Cardiac fibroblast (primary cell): ENCODE measurements around the gene MPND.

Experiments
- DNase-seq, 2 donors: peaks; one replicate each; pipeline versions ENCODE4 v3.0.0 to v3.0.0-alpha.2; 2010; ENCODE audit warnings: low read depth in 2 of 2
- H3K4me3 ChIP-seq, 2 donors: replicated peaks in 1 of 2; 1 replicate in 1 of 2; 2 replicates in 1 of 2; pipeline ENCODE4 v1.5.1; 2011; ENCODE audit warnings: low read depth in 2 of 2, low read length in 2 of 2, mild to moderate bottlenecking in 2 of 2, moderate library complexity in 1 of 2
- TF ChIP-seq, protein P1 (sequence below): IDR thresholded peaks from one replicate; pipeline ENCODE4 v1.5.1; 2011; ENCODE audit warnings: low read depth, mild to moderate bottlenecking, low read length, inconsistent platforms

Gene MPND

DNA sequence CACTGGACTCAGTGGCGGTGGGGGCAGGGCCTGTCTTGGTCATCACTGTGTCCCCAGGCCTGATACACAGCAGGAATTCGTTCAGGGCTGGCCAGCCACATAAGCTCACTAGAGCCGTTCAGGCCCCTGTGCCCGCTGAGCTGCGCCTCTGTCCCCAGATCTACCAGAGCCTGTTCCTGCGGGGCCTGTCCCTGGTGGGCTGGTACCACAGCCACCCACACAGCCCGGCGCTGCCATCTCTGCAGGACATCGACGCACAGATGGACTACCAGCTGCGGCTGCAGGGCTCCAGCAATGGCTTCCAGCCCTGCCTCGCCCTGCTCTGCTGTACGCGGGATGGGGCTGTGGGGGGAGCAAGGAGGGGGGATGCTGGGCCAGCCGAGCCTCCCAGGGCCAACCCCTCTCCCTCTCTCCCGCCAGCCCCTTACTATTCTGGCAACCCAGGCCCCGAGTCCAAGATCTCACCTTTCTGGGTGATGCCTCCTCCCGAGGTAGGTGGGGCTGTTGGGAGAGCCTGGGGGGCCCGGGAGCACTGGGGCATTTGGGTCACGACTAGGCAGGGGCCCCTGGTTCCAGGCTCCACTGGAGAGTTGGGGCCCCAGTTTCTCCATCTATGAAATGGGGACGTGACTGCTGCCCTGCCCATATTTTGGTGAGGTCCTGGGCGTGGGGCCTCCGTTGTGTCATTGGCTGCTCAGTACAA, 13.9 kb downstream of the MPND start:
- TF ChIP-seq, protein P1, sequence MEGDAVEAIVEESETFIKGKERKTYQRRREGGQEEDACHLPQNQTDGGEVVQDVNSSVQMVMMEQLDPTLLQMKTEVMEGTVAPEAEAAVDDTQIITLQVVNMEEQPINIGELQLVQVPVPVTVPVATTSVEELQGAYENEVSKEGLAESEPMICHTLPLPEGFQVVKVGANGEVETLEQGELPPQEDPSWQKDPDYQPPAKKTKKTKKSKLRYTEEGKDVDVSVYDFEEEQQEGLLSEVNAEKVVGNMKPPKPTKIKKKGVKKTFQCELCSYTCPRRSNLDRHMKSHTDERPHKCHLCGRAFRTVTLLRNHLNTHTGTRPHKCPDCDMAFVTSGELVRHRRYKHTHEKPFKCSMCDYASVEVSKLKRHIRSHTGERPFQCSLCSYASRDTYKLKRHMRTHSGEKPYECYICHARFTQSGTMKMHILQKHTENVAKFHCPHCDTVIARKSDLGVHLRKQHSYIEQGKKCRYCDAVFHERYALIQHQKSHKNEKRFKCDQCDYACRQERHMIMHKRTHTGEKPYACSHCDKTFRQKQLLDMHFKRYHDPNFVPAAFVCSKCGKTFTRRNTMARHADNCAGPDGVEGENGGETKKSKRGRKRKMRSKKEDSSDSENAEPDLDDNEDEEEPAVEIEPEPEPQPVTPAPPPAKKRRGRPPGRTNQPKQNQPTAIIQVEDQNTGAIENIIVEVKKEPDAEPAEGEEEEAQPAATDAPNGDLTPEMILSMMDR = no peak
- H3K4me3 ChIP-seq = no peak overlapping the region
- DNase-seq = no peak

DNA sequence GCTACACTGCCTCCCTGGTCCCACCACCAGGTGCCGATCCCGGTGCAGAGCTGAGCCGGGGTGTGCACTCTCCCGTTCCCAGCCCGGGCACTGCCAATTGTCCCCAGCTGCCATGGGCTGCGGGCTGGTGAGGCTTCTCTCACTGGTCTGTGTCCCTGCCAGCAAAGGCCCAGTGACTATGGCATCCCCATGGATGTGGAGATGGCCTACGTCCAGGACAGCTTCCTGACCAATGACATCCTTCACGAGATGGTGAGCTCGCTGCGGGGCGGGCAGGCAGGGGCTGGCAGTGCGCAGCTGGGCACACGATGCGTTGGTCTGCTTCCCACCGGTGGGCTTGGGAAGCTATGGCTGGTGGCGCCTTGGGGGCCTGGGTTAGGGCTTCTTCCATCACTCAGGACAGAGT, 14.6 kb downstream of the MPND start:
- H3K4me3 ChIP-seq = no peak overlapping the region
- DNase-seq = no peak
- TF ChIP-seq, protein P1 = no peak

DNA sequence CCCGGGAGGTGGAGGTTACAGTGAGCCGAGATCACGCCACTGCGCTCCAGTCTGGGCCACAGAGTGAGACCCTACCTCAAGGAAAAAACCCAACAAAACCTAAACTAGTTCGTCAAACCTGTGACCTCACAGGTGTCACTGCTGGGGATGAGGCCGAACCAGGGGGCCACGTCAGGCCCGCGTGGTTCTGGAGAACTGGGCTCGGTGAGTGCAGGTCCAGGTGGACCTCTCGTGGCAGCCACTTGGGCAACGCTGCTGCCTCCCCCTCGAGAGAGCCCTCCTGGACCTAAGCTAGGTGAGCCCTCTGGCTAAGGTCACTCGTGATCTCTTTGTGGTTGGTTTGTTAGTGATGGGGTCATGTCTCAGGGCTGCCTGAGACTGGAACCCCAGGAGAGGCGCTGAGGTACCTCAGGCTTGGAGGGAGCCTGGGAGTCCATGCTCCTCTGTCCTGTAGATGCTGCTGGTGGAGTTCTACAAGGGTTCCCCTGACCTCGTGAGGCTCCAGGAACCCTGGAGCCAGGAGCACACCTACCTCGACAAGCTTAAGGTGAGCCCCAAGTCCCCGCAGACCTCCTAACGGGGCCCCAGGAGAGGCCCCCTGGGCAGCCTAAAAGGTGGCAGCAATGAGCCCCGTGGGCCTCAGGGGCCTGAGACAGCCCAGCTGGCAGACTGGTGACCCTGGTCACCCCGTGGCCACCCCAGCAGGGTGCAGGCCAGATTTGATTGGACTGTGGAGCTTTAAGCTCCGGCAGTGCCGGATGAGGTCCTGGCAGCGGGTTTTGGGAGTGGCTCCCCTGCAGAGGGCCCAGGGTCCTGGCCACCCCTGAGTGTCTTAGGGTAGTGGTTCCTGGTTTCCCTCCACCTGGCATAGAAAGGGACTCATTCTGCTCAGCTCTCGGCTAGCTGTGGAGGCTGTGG, 15.6 kb downstream of the MPND start:
- no peak overlapping the region for H3K4me3 ChIP-seq
- TF ChIP-seq, protein P1 = no peak
- no peak for DNase-seq

DNA sequence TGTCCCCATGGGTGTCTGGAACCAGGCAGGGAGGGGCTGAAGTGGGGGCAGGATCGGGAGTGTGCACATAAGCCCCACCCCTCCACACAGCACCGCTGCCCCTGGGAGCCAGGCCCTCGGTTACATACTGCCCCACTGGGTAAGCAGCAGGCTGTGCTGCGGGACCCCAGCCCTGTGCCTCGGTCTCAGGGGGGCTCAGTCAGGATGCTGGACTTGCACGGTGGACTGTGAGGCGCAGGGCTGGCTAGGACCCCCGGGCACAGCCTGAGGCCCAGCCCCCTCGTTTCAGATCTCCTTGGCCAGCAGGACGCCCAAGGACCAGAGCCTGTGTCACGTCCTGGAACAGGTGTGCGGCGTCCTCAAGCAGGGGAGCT, 16.3 kb downstream of the MPND start:
- TF ChIP-seq, protein P1 = no peak
- no peak overlapping the region for H3K4me3 ChIP-seq
- no peak for DNase-seq

DNA sequence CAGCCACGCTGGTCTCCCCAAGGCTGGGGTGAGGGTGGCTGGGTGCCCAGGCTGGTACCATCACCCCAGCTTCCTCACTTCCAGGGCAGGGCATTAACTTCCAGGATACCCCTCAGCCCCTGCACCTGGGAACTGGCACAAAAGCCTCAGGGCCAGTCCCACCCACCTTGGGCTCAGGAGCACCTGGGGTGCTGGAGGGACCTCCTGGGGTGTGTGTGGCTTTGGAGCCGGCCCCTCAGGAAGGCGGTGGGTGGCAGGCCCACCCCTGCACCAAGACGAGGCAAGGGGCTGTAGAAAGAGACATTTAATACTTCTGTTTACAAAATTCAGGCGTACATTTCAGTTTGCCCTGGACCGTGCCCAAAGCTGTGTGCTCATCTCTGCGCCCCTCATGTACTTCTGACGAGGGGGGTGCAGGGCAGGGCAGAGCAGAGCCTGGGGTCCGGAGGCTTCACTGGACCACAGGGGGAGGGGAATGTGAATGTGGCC, 16.8 kb downstream of the MPND start:
- DNase-seq = no peak
- TF ChIP-seq, protein P1 = no peak
- H3K4me3 ChIP-seq = no peak overlapping the region

DNA sequence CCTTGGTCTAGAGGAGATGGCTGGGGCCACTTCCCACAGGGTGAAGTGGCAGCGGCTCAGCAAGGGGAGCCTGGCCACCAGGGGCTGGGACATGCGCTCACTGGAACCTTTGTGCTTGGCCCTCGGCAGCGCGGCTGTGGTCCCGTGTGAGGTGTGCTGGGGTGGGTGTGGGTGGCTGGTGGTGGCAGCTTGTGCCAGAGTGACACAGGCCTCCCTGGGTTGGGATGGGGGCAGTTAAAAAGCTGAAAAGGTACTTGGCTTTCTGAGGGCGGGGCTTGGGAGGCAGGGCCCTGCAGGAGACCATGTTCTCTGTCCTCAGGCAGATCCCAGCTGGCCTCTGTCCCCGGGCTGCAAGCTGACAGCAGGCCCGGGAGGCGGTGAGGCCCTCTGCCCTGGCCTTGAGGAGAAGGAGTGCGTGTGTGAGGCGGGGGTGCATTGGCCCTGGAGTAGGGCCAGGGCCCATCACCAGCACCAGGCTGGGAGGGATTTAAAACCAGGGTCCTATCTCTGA, 17.3 kb downstream of the MPND start:
- TF ChIP-seq, protein P1 = no peak
- no peak for DNase-seq
- no peak overlapping the region for H3K4me3 ChIP-seq
